GM21447 (cell line): ENCODE measurements around the gene KRTAP2-2.
"Not testable (repeated sequence)": the region's sequence is repeated elsewhere in the genome, so short reads cannot be mapped to it uniquely, and the experiment has no call there.

Source experiments
- ATAC-seq: cut with Tn5 transposase; IDR thresholded peaks from one replicate; pipeline ENCODE4 v1.9.1; 2021; ENCODE audit not compliant: unreplicated experiment

KRTAP2-2 gene, protein sequence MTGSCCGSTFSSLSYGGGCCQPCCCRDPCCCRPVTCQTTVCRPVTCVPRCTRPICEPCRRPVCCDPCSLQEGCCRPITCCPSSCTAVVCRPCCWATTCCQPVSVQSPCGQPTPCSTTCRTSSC

DNA sequence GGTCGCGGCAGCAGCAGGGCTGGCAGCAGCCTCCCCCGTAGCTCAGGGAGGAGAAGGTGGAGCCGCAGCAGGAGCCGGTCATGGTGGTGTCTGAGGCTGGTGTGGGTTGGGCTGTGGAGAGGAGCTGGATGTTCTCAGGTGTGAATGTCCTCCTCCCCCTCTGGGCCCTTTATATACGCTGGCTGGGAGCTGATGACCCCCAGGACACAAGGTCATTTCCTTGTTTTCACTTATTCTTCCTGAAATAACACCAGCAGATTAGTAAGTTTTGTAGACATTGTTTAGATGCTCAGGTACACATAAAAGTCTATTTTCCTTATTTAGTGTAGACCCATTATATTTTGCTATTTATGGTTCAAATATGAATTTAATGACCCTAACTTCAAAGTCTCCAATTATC lies at the start of gene KRTAP2-2:
KRTAP2-2 (minus strand) TSS at position 101 of the 400 bp plus-strand sequence; CDS start at position 82, 19 bp downstream.
- not testable (repeated sequence) for ATAC-seq

DNA sequence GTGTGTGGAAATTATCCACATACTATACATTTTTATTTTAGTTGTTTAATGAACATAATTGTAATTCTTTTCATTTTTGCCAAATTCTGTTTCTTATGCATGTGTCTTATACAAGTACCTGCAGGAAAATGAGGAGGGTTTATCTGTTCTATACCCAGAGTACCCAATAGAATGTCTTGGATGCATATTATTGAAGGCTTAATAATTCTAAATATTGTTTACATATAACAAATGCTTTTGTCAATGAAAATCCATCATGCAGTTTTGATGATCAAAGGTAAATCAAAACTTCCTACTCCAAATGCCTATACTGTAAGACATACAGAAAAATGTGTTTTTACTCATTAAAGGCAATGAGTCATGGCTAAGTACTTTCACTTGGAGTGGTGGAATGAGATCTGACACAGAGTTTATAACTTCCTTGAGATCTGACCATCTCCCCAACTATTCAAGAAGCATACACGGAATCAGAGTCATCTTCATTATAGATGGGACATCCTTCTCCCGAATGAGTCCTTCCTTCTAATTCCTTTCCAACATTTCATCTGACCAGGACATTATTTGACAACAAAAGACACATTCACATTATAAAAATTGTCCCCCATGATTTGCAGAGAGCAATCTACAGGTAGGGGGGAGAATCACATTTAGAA lies 49.5 kb upstream of the KRTAP2-2 start:
- ATAC-seq = not testable (repeated sequence)

DNA sequence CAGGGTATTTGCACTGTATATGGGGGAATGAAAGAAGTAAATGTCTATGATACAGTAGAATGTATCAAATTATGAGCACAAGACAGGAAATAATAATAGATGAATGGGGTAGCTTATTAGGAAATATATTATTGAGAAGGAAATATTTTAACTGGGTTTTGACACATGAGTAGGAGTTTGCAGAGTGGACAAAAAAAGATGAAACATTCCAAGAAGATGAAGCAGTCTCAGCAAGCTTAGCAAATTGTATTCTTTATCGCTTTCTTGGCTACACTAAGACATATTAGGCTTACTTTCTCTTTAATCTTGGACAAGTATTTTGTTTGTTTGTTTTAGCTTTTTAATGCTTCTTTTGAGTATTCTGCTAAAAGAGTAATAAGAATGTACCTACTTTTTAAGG lies 48.9 kb upstream of the KRTAP2-2 start:
- no peak for ATAC-seq

DNA sequence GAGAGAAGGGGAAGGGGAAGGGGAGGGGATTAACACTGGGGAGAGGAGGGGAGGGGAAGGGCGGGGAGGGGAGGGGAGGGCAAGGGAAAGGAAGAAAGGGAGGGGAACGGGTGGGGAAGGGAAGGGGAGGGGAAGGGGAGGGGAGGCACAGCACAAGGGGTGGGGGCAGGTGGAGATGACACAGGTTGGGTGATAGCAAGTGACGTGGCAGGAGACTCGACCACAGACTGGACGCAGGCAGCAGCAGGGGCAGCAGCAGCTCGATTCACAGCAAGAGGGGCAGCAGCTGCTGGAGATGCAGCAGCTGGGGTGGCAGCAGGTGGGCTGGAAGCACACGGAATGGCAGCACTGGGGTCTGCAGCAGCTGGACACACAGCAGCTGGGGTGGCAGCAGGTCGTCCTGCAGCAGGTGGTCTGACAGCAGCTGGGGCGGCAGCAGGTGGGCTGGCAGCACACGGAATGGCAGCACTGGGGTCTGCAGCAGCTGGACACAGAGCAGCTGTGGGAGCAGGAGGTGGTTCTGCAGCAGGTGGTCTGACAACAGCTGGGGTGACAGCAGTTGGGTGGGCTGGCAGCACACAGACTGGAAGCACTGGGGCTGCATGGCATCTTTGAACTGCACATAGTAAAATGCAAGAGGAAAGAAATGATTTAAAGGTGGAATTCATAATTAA lies 46.7 kb upstream of the KRTAP2-2 start, which contains the start of gene KRTAP4-16:
KRTAP4-16 (minus strand) TSS at position 624 of the 674 bp plus-strand sequence; CDS start at position 624, 0 bp downstream.
- no peak for ATAC-seq

DNA sequence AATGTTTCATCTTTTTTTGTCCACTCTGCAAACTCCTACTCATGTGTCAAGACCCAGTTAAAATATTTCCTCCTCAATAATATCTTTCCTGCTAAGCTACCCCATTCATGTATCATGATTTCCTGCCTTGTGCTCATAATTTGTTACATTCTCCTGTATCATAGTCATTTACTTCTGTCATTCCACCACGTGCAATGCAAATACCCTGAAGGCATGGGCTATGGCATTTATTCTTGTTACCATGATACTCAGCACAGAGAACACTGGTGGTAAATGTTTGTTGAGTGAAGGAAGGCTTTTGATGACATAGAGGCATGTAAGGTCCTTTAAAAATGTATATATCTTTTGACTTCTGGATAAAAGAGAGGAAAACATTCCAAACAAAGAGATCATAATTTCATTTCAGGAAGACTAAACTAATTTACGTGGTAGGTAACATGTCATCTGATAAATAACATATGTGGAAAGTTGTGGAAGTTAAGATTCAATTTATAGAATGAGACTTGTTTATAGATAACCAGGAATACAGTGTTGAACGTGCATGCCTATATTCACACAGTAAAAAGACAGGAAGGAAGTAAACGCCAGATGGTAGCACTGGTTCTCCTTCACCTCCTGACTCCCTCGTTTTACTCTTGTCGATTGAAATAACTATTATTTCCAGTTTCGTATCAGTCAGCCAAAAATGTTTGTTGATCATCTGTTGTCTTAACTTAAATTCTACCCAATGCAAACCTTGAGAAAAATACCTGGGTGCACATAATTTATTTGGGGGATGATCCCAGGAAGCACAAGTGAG lies 44.9 kb upstream of the KRTAP2-2 start:
- not testable (repeated sequence) for ATAC-seq

DNA sequence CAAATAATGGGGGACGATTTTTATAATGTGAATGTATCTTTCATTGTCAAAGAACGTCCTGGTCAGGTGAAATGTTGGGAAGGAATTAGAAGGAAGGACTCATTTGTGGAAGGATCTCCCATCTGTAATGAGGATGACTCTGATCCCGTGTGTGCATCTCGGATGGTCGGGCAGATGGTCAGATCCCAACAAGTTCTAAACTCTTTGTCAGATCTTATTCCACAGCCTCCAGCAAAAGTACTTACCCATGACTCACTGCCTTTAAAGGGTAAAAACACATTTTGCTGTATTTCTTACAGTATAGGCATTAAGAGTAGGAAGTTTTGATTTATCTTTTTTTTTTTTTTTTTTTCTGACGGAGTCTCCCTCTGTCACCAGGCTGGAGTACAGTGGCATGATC lies 43.5 kb upstream of the KRTAP2-2 start:
- ATAC-seq = no peak

DNA sequence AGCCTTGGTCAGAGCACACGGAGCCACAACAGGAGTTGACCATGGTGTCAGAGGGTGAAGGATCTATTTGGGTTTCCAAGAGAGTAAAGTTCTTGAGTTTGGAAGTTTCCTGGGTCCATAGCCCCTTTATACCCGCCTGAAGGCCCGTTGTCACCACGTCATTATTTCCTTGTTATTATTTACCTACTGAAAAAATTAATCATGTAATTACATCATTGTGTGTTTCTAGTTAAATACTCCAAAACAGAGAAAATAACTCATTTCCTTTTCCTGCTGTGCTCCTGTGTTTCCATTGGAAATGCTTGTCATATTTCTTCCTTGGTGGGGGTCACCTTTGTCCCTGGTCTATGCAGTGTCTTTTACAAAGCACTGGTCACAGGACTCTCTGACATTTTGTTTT lies 43.0 kb upstream of the KRTAP2-2 start, which contains the start of gene KRTAP4-8:
KRTAP4-8 (minus strand) TSS at position 101 of the 400 bp plus-strand sequence; CDS start at position 43, 58 bp downstream.
- no peak for ATAC-seq

DNA sequence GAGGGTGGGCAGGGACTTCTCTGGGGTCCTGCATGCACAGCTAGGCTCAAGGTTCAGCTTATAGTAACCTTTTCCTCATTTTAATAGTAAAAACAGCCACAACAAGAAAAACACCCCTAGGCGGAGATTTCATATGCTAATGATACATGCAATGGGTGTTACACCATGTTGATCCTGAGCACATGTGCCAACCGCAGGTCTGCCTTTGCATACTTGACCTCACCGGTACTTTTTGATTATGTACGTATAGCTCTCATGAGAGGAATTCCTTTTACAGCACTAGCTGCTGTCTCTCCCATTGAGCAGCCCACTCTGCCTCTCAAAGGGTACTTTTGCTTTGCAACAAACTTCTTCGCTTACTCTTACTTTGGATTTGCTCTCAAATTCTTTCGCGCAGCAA lies 41.0 kb upstream of the KRTAP2-2 start:
- no peak for ATAC-seq

DNA sequence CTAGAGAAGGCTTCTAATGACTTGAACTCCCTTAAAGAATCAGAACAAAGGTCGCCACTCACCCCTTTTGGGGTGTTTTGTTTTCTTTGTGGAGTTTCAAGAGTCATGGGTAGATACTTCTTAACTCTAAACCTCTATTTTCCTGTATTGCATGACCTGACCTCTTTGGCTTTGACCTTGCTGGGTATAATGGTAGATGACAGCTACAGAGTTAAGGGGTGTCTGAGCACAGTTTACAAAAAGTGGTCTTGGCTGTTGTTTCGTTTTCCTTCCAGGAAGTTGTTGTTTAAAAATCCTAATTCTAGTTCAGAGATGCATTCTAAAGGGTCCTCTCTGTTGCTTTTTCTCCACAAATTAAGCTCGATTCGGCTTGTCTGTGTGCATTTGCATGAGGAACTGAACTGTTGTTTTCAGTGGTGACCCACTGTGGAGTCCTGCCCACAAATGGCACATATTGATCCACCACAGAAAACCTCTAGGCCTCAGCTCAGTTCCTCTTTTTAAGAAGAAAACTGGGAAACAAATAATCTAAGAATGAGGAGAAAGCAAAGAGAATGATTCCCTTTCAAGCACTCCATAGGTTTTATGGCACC lies 33.8 kb upstream of the KRTAP2-2 start:
- ATAC-seq = not testable (repeated sequence)

DNA sequence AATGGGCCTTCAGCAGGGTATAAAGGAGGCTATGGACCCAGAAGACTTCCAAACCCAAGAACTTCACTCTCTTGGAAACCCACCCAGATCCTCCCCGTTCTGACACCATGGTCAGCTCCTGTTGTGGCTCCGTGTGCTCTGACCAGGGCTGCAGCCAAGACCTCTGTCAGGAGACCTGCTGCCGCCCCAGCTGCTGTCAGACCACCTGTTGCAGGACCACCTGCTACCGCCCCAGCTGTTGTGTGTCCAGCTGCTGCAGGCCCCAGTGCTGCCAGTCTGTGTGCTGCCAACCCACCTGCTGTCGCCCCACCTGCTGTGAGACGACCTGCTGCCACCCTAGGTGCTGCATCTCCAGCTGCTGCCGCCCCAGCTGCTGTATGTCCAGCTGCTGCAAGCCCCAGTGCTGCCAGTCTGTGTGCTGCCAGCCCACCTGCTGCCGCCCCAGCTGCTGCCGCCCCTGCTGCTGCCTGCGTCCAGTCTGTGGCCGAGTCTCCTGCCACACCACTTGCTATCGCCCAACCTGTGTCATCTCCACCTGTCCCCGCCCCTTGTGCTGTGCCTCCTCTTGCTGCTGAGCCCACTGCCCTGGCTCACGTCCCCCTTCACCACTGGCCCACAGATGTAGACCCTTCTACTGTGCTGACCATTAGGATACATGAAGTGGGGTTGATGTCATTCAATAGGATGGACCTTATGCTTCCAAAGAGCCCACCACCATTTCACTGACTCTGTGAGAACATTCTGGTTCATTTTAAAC lies 29.2 kb upstream of the KRTAP2-2 start, which contains the start of gene KRTAP4-7:
KRTAP4-7 (plus strand) TSS at position 51 of the 757 bp plus-strand sequence; CDS start at position 108, 57 bp downstream.
- not testable (repeated sequence) for ATAC-seq

DNA sequence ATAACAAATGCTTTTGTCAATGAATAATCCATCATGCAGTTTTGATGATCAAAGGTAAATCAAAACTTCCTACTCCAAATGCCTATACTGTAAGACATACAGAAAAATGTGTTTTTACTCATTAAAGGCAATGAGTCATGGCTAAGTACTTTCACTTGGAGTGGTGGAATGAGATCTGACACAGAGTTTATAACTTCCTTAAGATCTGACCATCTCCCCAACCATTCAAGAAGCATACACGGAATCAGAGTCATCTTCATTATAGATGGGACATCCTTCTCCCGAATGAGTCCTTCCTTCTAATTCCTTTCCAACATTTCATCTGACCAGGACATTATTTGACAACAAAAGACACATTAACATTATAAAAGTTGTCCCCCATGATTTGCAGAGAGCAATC lies 28.4 kb upstream of the KRTAP2-2 start:
- ATAC-seq = not testable (repeated sequence)

DNA sequence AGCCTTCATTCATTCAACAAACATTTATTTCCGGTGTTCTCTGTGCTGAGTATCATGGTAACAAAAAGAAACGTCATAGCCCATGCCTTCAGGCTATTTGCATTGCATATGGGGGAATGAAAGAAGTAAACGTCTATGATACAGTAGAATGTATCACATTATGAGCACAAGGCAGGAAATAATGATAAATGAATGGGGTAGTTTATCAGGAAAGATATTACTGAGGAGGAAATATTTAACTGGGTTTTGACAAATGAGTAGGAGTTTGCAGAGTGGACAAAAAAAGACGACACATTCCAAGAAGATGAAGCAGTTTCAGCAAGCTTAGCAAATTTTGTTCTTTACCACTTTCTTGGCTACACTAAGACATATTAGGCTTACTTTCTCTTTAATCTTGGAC lies 27.6 kb upstream of the KRTAP2-2 start:
- no peak for ATAC-seq

DNA sequence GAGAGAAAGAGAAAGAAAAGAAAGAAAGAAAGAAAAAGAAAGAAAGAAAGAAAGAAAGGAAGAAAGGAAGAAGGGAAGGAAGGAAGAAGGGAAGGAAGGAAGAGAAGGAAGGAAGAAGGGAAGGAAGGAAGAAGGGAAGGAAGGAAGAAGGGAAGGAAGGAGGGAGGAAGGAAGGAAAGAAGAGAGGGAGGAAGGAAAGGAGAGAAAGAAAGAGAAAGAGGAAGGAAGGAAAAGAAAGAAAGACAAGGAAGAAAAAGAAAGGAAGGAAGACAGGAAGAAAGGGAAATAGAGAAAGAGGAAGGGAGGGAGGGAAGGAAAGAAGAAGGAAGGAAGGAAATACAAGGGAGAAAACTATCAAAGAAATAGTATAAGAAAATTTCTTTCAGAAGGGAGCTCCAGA lies 21.8 kb upstream of the KRTAP2-2 start:
- no peak for ATAC-seq

DNA sequence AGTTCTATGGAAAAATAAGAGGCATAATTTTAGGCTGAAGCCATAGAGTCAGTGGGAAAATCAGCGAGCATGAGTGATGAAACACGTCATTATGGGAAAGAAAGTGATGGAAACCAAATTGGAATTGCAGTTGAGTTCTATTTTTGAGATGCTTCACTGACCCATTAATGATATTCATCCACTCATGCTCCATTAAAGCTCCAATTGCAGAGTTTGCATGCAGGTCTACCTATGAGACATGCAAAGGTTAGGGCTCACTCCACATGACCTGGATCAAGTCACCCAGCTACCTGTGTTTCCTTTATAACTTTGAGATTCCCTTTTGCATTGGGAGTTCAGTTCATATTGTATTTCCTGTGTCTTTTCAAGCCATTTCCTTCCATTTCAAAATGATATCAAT lies 18.6 kb upstream of the KRTAP2-2 start:
- no peak for ATAC-seq

DNA sequence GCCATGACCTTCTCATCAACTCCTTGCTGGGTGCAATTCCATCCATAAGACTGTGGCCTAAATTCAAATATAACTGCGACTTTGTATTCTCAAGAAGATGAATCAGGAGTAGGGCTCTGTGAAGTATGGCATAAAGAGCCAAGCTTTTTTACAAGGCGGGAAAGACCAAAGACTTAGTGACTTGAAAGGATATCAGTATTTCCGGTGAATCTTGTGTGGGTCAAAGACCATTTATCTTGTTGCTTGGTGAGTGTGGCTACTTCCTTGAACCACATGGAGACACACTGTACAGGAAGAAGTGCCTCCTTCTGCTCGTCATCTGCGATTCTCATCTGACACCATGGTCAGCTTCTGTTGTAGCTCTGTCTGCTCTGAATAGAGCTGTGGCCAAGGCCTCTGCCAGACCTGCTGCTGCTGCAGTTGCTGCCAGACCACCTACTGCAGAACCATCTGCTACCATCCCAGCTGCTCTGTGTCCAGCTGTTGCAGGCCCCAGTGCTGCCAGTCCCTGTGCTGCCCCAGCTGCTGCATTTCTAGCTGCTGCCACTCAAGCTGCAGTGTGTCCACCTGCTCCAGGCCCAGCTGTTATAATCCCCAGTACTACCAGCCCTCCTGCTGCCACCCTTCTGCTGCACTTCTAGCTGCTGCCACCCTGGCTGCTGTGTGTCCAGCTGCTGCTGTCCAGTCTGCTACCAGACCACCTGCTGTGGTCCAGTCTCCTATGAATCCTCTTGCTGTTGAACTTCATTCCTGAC lies 16.8 kb upstream of the KRTAP2-2 start:
- ATAC-seq = no peak

DNA sequence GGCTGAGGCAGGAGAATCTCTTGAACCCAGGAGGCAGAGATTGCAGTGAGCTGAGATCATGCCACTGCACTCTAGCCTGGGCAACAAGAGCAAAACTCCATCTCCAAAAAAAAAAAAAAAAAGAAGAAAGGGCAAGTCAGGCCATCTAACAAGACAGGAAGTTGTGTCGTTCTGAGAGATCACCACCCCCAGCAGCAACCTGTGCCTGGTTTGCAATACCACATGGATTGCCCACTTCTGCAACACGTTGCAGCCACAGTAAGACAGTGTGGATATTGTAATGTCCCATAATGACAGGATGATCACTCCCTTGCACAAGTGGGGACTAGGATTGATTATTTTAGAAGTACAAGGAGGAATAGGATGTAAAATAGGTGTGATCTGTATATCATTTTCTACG lies 14.0 kb upstream of the KRTAP2-2 start:
- no peak for ATAC-seq

DNA sequence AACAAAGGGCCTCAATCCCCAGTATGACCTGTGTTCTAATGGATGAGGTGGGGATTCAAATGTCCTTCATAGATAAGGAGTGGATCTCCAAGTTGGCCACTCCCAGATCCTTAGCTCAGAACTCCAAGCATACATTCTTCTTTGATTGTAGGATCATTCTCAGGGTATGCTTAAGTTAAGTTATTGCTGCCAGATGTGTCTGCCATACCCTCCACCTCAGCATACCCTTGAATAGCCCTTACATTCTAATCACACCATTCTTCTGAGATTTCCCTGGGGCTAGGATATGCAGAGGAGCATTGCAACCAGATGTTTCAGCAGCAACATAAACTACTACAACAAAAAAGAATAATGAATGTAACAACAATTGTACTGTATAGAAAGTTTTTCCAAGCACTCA lies 12.3 kb upstream of the KRTAP2-2 start:
- no peak for ATAC-seq

DNA sequence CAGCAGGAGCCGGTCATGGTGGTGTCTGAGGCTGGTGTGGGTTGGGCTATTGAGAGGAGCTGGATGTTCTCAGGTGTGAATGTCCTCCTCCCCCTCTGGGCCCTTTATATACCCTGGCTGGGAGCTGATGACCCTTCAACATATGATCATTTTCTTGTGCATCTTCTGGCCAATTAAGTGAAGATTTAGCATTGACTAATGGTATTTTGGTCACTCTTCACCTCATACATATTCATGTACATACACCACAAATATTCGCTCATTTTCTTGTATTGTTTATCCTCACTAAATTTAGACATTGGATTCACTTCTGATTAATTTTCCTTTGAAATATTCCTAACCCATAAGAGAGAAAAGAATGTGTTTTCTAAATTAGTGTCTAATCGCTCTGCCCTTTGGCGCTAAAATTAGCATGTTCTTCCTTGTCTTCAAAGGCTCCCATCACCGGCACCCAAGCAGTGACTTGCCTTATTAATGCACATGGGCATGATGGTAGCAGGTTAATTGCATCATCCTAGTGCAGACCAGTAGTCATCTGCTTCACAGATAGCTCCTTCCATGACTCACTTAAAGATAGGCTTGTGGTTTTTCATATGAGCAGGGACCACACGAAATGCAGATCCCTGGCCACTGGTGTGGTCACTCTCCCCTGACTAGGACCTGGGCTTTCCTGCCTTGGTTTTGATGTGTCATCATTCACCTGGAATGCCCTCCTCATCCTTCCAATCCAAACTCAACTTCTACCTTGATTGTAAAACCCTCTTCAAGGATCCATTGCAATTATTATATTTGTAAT lies 11.0 kb upstream of the KRTAP2-2 start, which contains the start of gene KRTAP2-4:
KRTAP2-4 (minus strand) TSS at position 51 of the 796 bp plus-strand sequence; CDS start at position 17, 34 bp downstream.
- no peak for ATAC-seq
